HEK293 (cell line): ENCODE data around the gene TNFAIP2.

Source experiments
- CTCF ChIA-PET: fragments of 350-600 bp; formaldehyde crosslinking; extraction: SDS; loops from one replicate; lab custom pipeline; 2021; ENCODE audit warnings: antibody characterized with exemption; lab: Yijun Ruan, JAX
- POLR2A ChIA-PET: fragments of 300-600 bp; formaldehyde crosslinking; extraction: SDS; loops from one replicate; lab custom pipeline; 2020; ENCODE audit warnings: antibody characterized with exemption, inconsistent platforms; lab: Yijun Ruan, JAX
- H3K27ac ChIP-seq: fragments of 200-500 bp; sonication (Bioruptor generic); 2 replicates; pipeline ENCODE4 v1.5.1; 2014; ENCODE audit warnings: low read depth, low read length, control low read depth, inconsistent platforms; ENCODE audit errors: extremely low read depth
- H3K36me3 ChIP-seq, 2 experiments: fragments of 200-500 bp in 1 of 2; sonication (Bioruptor generic) in 1 of 2; 1 replicate in 1 of 2; 2 replicates in 1 of 2; pipeline ENCODE4 v1.5.1; 2014 to 2017; ENCODE audit warnings: inconsistent platforms in 2 of 2, low read length in 2 of 2; ENCODE audit not compliant: control insufficient read depth in 2 of 2, insufficient read depth in 1 of 2
- H3K4me1 ChIP-seq: fragments of 200-500 bp; sonication (Bioruptor generic); 2 replicates; pipeline ENCODE4 v1.5.1; 2014; ENCODE audit warnings: mild to moderate bottlenecking, low read length, inconsistent platforms; ENCODE audit not compliant: control insufficient read depth, insufficient read depth
- H3K4me3 ChIP-seq: 2 replicates; pipeline ENCODE4 v1.5.1; 2011; ENCODE audit warnings: low read depth, mild to moderate bottlenecking, control low read depth, low read length, moderate library complexity
- H3K9me3 ChIP-seq: fragments of 200-500 bp; sonication (Bioruptor generic); 2 replicates; pipeline ENCODE4 v1.5.1; 2014; ENCODE audit warnings: low read depth, low read length, inconsistent platforms; ENCODE audit not compliant: control insufficient read depth, insufficient read depth
- CTCF ChIP-seq: fragments of 450-650 bp; formaldehyde crosslinking; IDR thresholded peaks from 2 replicates; pipeline ENCODE4 v1.5.1; 2016; ENCODE audit warnings: missing biosample characterization, missing genetic modification characterization
- GLI2 ChIP-seq: fragments of 450-650 bp; formaldehyde crosslinking; IDR thresholded peaks from 2 replicates; pipeline ENCODE4; 2017; ENCODE audit warnings: missing biosample characterization, missing genetic modification characterization, low read depth, borderline replicate concordance
- GLIS1 ChIP-seq: fragments of 450-650 bp; formaldehyde crosslinking; IDR thresholded peaks from 2 replicates; pipeline ENCODE4 v1.5.1; 2016; ENCODE audit warnings: missing biosample characterization, missing genetic modification characterization
- REST ChIP-seq: fragments of 450-650 bp; formaldehyde crosslinking; IDR thresholded peaks from 2 replicates; pipeline ENCODE4 v1.5.1; 2016; ENCODE audit warnings: missing biosample characterization, missing genetic modification characterization
- SP7 ChIP-seq: fragments of 450-650 bp; formaldehyde crosslinking; IDR thresholded peaks from 2 replicates; pipeline ENCODE4 v1.5.1; 2016; ENCODE audit warnings: missing biosample characterization, missing genetic modification characterization
- ZBTB20 ChIP-seq: fragments of 450-650 bp; formaldehyde crosslinking; IDR thresholded peaks from 2 replicates; pipeline ENCODE4 v1.5.1; 2016; ENCODE audit warnings: missing biosample characterization, missing genetic modification characterization
- ZBTB8A ChIP-seq: fragments of 450-650 bp; formaldehyde crosslinking; IDR thresholded peaks from 2 replicates; pipeline ENCODE4 v1.5.1; 2016; ENCODE audit warnings: missing biosample characterization, missing genetic modification characterization
- ZIC2 ChIP-seq: fragments of 450-650 bp; formaldehyde crosslinking; IDR thresholded peaks from 2 replicates; pipeline ENCODE4 v1.5.1; 2016; ENCODE audit warnings: missing biosample characterization, missing genetic modification characterization
- ZNF114 ChIP-seq: fragments of 450-650 bp; formaldehyde crosslinking; IDR thresholded peaks from 2 replicates; pipeline ENCODE4 v1.5.0; 2017; ENCODE audit warnings: missing biosample characterization, missing genetic modification characterization
- ZNF121 ChIP-seq: fragments of 450-650 bp; formaldehyde crosslinking; IDR thresholded peaks from 2 replicates; pipeline ENCODE4 v1.5.1; 2016; ENCODE audit warnings: missing biosample characterization, missing genetic modification characterization
- ZNF174 ChIP-seq: fragments of 450-650 bp; formaldehyde crosslinking; IDR thresholded peaks from 2 replicates; pipeline ENCODE4 v1.5.0; 2017; ENCODE audit warnings: missing biosample characterization, mild to moderate bottlenecking, missing genetic modification characterization
- ZNF175 ChIP-seq: fragments of 450-650 bp; formaldehyde crosslinking; IDR thresholded peaks from 2 replicates; pipeline ENCODE4 v1.5.1; 2016; ENCODE audit warnings: missing biosample characterization, missing genetic modification characterization
- ZNF404 ChIP-seq: fragments of 450-650 bp; formaldehyde crosslinking; IDR thresholded peaks from 2 replicates; pipeline ENCODE4 v1.5.1; 2017; ENCODE audit warnings: missing biosample characterization, missing genetic modification characterization
- ZNF473 ChIP-seq: fragments of 450-650 bp; formaldehyde crosslinking; IDR thresholded peaks from 2 replicates; pipeline ENCODE4 v1.5.1; 2017; ENCODE audit warnings: missing biosample characterization, missing genetic modification characterization
- ZNF514 ChIP-seq: fragments of 450-650 bp; formaldehyde crosslinking; IDR thresholded peaks from 2 replicates; pipeline ENCODE4 v1.5.1; 2016; ENCODE audit warnings: missing biosample characterization, missing genetic modification characterization
- ZNF548 ChIP-seq: fragments of 450-650 bp; formaldehyde crosslinking; IDR thresholded peaks from 2 replicates; pipeline ENCODE4 v1.5.1; 2016; ENCODE audit warnings: missing biosample characterization, missing genetic modification characterization
- ZNF600 ChIP-seq: fragments of 450-650 bp; formaldehyde crosslinking; IDR thresholded peaks from 2 replicates; pipeline ENCODE4 v1.5.1; 2016; ENCODE audit warnings: missing biosample characterization, missing genetic modification characterization
- ZNF610 ChIP-seq: fragments of 450-650 bp; formaldehyde crosslinking; IDR thresholded peaks from 2 replicates; pipeline ENCODE4 v1.5.1; 2016; ENCODE audit warnings: missing biosample characterization, missing genetic modification characterization, borderline replicate concordance
- ZNF639 ChIP-seq: fragments of 450-650 bp; formaldehyde crosslinking; IDR thresholded peaks from 2 replicates; pipeline ENCODE4 v1.5.1; 2016; ENCODE audit warnings: missing biosample characterization, missing genetic modification characterization
- ZNF664 ChIP-seq: fragments of 450-650 bp; formaldehyde crosslinking; IDR thresholded peaks from 2 replicates; pipeline ENCODE4 v1.5.1; 2016; ENCODE audit warnings: missing biosample characterization, missing genetic modification characterization
- ZNF792 ChIP-seq: fragments of 450-650 bp; formaldehyde crosslinking; IDR thresholded peaks from 2 replicates; pipeline ENCODE4 v1.5.1; 2016; ENCODE audit warnings: missing biosample characterization, missing genetic modification characterization
- ZSCAN23 ChIP-seq: fragments of 450-650 bp; formaldehyde crosslinking; IDR thresholded peaks from 2 replicates; pipeline ENCODE4 v1.5.1; 2016; ENCODE audit warnings: missing biosample characterization, missing genetic modification characterization
- ZXDB ChIP-seq: fragments of 450-650 bp; formaldehyde crosslinking; IDR thresholded peaks from 2 replicates; pipeline ENCODE4 v1.5.1; 2016; ENCODE audit warnings: missing biosample characterization, missing genetic modification characterization

The TNFAIP2 gene

GRCh38 chr14:103134919-103135318 lies 11.7 kb downstream of the TNFAIP2 start:
- no peaks in the 10 kb centered on the region for H3K9me3 ChIP-seq
- TF ChIP-seq ZNF404 (no peak), ZBTB8A (tag by site-specific recombination) (no peak), ZNF664 (no peak), ZNF792 (no peak), ZNF600 (tag by site-specific recombination) (no peak)
- POLR2A ChIA-PET = no interaction called here
- H3K4me1 ChIP-seq = peaks cover 8% of the 10 kb centered on the region; the same call in 1 of the 2 replicates
- H3K4me3 ChIP-seq = no peak overlapping the region
- CTCF ChIA-PET = interaction anchor here (1.6 kb wide), 1 partner anchor 30 kb away, joined by 6 read pairs; no protein-coding TSS in a partner anchor
- no peak overlapping the region for H3K27ac ChIP-seq
- H3K36me3 ChIP-seq = peaks cover 0 to 24% of the 10 kb centered on the region in 2 experiments; a peak in 1 of 3 replicates

GRCh38 chr14:103135333-103136260 lies 12.3 kb downstream of the TNFAIP2 start:
- Histone ChIP-seq H3K4me3 (no peak overlapping the region), H3K36me3 (peaks cover 0 to 24% of the 10 kb centered on the region in 2 experiments; a peak in 1 of 3 replicates), H3K9me3 (no peaks in the 10 kb centered on the region), H3K4me1 (peaks cover 8% of the 10 kb centered on the region; the same call in 1 of the 2 replicates), H3K27ac (no peak overlapping the region)
- ChIA-PET CTCF (interaction anchor here (1.8 kb wide), 1 partner anchor 31 kb away, joined by 11 read pairs; no protein-coding TSS in a partner anchor), POLR2A (no interaction called here)
- TF ChIP-seq ZSCAN23 (tag by site-specific recombination) (no peak), ZNF473 (tag by site-specific recombination) (no peak), GLI2 (no peak), ZNF175 (tag by site-specific recombination) (no peak), ZNF114 (tag by site-specific recombination) (no peak), ZNF610 (tag by site-specific recombination) (no peak)

- Histone ChIP-seq H3K4me1 (no peaks in the 10 kb centered on the region), H3K4me3 (no peak overlapping the region), H3K9me3 (no peaks in the 10 kb centered on the region), H3K36me3 (peaks cover 0 to 24% of the 10 kb centered on the region in 2 experiments; a peak in 1 of 3 replicates), H3K27ac (no peak overlapping the region; the same call in 1 of the 2 replicates)
- ChIA-PET CTCF (interaction anchor here (0.7 to 1.8 kb wide), 2 partner anchors 21 to 32 kb away, joined by 4 to 11 read pairs; no protein-coding TSS in a partner anchor), POLR2A (no interaction called here)
- TF ChIP-seq GLIS1 (tag by site-specific recombination) (peak; percentile 46), ZNF639 (tag by site-specific recombination) (0 out of 2 replicates have a peak, but pooled peaks have one; percentile 28), ZBTB8A (tag by site-specific recombination) (peak; percentile 59; the same call in 1 of the 2 replicates), REST (tag by site-specific recombination) (no peak), ZBTB20 (tag by site-specific recombination) (peak; percentile 18; the same call in 1 of the 2 replicates), ZIC2 (peak; percentile 54), CTCF (tag by site-specific recombination) (no peak), ZNF548 (tag by site-specific recombination) (0 out of 2 replicates have a peak, but pooled peaks have one; percentile 10), ZNF121 (tag by site-specific recombination) (peak; percentile 90), ZNF174 (tag by site-specific recombination) (no peak), SP7 (tag by site-specific recombination) (peak; percentile 70), ZNF514 (tag by site-specific recombination) (peak; percentile 98), ZXDB (tag by site-specific recombination) (0 out of 2 replicates have a peak, but pooled peaks have one; percentile 24)
These were observed 13.4 kb downstream of the TNFAIP2 start for GRCh38 chr14:103136388-103137271.
